Raji (cell line): ENCODE results near the gene ISCU.

Experiments
- POLR2A ChIP-seq: IDR thresholded peaks from 2 replicates; pipeline ENCODE4 v1.6.1; 2011; ENCODE audit warnings: low read depth, low read length, control low read depth; ENCODE audit not compliant: insufficient read depth

The ISCU gene

GRCh38 chr12:108562348-108563135 lies at the start of gene ISCU:
Gene ISCU, plus strand, starts transcription at chr12:108562596. Its CDS starts 27 bp downstream, at chr12:108562623.
- peak; percentile 81 for TF ChIP-seq POLR2A

- TF ChIP-seq POLR2A = no peak
Measured at GRCh38 chr12:108514468-108514972, 47.9 kb upstream of the ISCU start.

DNA sequence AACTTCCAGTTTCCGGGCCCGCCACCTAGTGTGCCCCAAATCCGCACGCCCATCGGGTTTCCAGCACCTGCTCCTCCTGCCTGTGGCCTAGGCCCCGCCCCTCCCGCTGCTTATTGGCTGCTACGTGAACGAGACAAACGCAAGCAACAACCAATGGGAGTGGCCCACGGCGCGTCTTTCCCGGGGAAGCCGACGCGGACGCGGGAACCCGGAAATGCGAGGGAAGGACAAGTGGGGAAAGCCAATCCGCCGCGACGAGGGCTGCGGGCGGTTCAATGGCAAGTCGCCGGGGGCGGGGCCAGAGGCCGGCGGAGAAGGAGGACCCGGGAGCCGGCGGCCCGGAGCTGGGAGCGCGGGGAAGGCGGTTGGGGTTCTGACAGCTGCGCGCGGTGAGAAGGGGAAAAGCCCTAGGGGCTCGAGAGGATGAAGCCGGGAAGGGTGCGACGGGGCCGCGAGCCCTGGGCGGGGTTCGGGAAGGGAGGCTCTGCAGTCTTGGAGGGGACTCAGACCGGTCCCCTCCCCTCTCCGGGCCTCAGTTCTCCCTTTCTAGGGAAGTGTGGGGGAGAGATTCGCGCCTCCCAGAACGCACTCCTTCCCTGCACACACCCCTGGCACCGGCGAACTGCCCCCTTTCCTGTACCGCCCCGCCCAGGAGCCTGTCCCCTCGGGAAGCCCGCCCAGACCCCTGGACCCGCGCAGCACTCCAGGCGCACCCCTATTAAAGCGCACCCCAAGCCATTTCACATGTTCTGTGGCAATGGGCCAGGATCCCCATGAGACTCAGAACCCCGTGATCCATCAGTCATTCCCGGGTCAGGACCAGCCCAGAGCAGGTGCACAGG lies 47.2 kb upstream of the ISCU start, which contains the start of gene FICD:
Gene FICD, plus strand, starts transcription at position 305 of the 842 bp plus-strand sequence. CDS start 1,696 bp downstream, outside the sequence.
- TF ChIP-seq POLR2A = peak; percentile 75

DNA sequence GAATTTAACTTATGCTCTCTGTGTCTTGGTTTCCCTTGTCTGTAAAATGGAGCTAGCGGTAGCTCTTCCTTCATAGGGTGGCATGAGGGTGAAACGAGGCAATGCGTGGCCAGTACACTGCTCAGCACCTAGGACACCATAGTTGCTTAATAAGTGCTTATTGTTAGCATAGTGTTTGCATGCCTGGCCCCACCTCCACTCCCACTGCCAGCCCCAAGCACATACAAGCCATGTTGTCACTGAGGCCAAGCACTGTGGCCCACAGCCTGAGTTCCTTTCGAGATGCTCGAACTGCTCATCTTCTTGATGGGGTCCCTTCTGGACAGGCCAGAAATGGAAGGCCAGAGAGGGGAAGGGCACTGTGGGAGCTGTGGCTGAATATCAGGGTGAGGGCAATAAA lies 46.5 kb upstream of the ISCU start:
- TF ChIP-seq POLR2A = 0 out of 2 replicates have a peak, but pooled peaks have one; percentile 39

GRCh38 chr12:108516511-108517275 lies 45.7 kb upstream of the ISCU start:
- no peak for TF ChIP-seq POLR2A

DNA sequence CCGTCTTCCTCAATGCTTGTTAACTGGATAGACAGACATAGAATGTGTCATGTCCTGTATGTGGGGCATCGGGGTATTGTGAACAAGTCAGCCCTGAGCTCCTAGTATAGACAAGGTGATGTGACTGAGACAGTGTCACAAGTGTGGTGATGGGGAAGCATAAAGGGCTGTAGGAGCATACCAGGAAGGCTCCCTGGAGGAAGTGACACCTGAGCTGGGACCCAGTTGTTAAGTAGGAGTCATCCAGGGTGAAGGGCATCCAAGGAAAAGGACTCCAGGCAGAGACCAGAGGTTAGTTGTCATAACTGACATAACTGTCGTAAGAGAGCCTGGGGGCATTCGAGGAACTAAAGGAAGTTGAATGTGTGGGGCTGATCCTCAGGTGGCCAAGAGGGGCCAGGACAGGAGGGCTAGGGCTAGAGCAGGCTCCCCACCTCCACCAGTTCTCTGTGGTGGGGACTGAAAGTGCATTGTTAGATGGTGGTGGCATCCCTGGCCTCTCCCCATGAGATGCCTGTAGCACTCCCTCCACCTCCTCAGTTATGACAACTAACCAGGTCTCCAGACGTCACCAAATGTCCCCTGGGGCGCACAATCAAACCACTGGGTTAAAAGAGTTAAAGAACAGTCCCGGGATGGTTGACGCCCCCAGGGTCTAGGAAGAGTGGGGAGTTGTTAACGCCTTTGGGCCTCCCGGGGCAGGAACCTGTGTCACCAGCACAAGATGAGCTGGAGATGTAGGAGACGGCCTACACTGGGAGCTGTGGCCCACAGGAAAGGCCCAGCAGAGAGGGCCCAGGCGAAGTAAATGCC lies 44.9 kb upstream of the ISCU start:
- no peak for TF ChIP-seq POLR2A

GRCh38 chr12:108518101-108518715 lies 44.2 kb upstream of the ISCU start:
- no peak for TF ChIP-seq POLR2A

GRCh38 chr12:108518716-108519496 lies 43.5 kb upstream of the ISCU start:
- no peak for TF ChIP-seq POLR2A

GRCh38 chr12:108519558-108519957 lies 42.8 kb upstream of the ISCU start:
- no peak for TF ChIP-seq POLR2A

DNA sequence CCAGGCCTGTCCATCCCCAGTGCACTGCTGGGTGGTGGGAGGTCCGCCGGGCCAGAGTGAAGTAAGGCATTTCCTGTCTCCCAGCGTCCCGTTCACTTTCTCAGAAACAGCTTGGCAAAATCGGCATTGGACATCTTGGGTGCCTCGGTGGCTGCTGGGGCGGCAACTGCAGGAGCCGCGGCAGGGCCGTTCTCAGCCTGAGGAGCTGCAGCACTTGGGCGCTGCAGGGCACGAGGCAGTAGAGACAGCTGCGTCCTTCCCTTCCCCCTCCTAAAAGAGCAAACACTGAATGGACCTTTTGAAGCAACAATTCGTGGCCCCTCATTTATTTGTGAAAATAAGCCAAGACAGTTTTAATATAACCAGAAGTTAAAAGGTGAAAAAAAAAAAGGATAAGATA lies 39.0 kb upstream of the ISCU start:
- no peak for TF ChIP-seq POLR2A

GRCh38 chr12:108525681-108526080 lies 36.7 kb upstream of the ISCU start:
- no peak for TF ChIP-seq POLR2A

GRCh38 chr12:108526482-108527165 lies 35.8 kb upstream of the ISCU start:
- no peak for TF ChIP-seq POLR2A
